CD4-positive, alpha-beta T cell (primary cell): ENCODE measurements around the gene HMGB2. TPM values are rescaled to one million over a fixed set of nuclear protein-coding genes. Genes with fewer than 3 reads are reported as not detected.

Experiments
- ATAC-seq: fragments of 200-7000 bp; cut with Tn5 transposase; one replicate; pipeline ENCODE4 v1.10.0; 2022; ENCODE audit warnings: mild to moderate bottlenecking; ENCODE audit not compliant: poor library complexity
- CTCF ChIA-PET: fragments of 350-600 bp; sonication (Branson Sonifier 250); formaldehyde crosslinking; loops from one replicate; lab custom pipeline; 2021; ENCODE audit warnings: antibody characterized with exemption, inconsistent platforms; lab: Charles Lee
- POLR2A ChIA-PET: fragments of 350-600 bp; sonication (Branson Sonifier 250); formaldehyde crosslinking; loops from one replicate; lab custom pipeline; 2021; ENCODE audit warnings: antibody characterized with exemption, inconsistent platforms; lab: Charles Lee
- DNase-seq, 14 experiments: peaks; one replicate each; pipeline ENCODE4 v3.0.0-alpha.2; 2013 to 2020; ENCODE audit warnings: mixed read lengths in 2 of 14
- H3K27ac ChIP-seq, 2 donors: one replicate each; pipeline versions ENCODE4 v1.5.1 to v1.7.0; 2013; ENCODE audit warnings: low read length in 2 of 2, low read depth in 1 of 2, mild to moderate bottlenecking in 1 of 2
- H3K27me3 ChIP-seq, 2 experiments: 1 replicate in 1 of 2; 2 replicates in 1 of 2; pipeline versions ENCODE4 v1.6.1 to v1.7.0; 2013; ENCODE audit warnings: low read length in 2 of 2, control low read depth in 1 of 2, mild to moderate bottlenecking in 1 of 2, moderate library complexity in 1 of 2; ENCODE audit not compliant: insufficient read depth in 2 of 2, control insufficient read depth in 1 of 2
- H3K36me3 ChIP-seq: one replicate; pipeline ENCODE4 v1.6.1; 2013; ENCODE audit warnings: low read length, control low read depth; ENCODE audit not compliant: insufficient read depth
- H3K4me1 ChIP-seq: one replicate; pipeline ENCODE4 v1.6.1; 2013; ENCODE audit warnings: low read length, control low read depth; ENCODE audit not compliant: insufficient read depth
- H3K4me3 ChIP-seq: one replicate; pipeline ENCODE4 v1.5.1; 2013; ENCODE audit warnings: mild to moderate bottlenecking, low read length, moderate library complexity
- H3K9me3 ChIP-seq, 2 experiments: 1 replicate in 1 of 2; 2 replicates in 1 of 2; pipeline versions ENCODE4 v1.6.1 to v1.7.0; 2013; ENCODE audit warnings: low read length in 2 of 2, mild to moderate bottlenecking in 2 of 2, control low read depth in 1 of 2, moderate library complexity in 1 of 2; ENCODE audit not compliant: control insufficient read depth in 1 of 2, insufficient read depth in 1 of 2
- H3K27ac Mint-ChIP-seq: one replicate; pipeline ENCODE4 v1.8.0; 2020; ENCODE audit warnings: mixed read lengths
- H3K27me3 Mint-ChIP-seq: one replicate; pipeline ENCODE4 v1.8.0; 2021; ENCODE audit warnings: mixed read lengths
- H3K36me3 Mint-ChIP-seq: one replicate; pipeline ENCODE4 v1.8.0; 2021; ENCODE audit warnings: low read depth, mixed read lengths
- H3K4me1 Mint-ChIP-seq: one replicate; pipeline ENCODE4 v1.8.0; 2021; ENCODE audit warnings: low read depth, mixed read lengths
- H3K4me3 Mint-ChIP-seq: one replicate; pipeline ENCODE4 v1.8.0; 2020; ENCODE audit warnings: mild to moderate bottlenecking, mixed read lengths
- H3K9me3 Mint-ChIP-seq: one replicate; pipeline ENCODE4 v1.8.0; 2020; ENCODE audit warnings: mixed read lengths
- intact Hi-C, 2 experiments: fragments of 100-400 bp; cut with DNase I in 1 of 2; cut with micrococcal nuclease in 1 of 2; formaldehyde crosslinking; loops; one replicate each; pipeline versions ENCODE4 v1.15.1 to v1.9.0; 2023 to 2025; cut with DNase I, micrococcal nuclease
- total RNA-seq, 174 experiments: library from RNA in 2 of 174; stranded (reverse) in 2 of 174; gene quantifications; one replicate each; pipeline ENCODE4 v1.2.3 and lab custom pipeline; 2021 to 2026
- TF ChIP-seq, protein P1 (sequence below): fragments of 200-600 bp; IDR thresholded peaks from one replicate; pipeline ENCODE4 v1.8.0; 2022; ENCODE audit warnings: antibody characterized with exemption, mild to moderate bottlenecking

Gene HMGB2
- total RNA-seq, 2 experiments from 2014 or later, result 228 to 232 TPM

DNA sequence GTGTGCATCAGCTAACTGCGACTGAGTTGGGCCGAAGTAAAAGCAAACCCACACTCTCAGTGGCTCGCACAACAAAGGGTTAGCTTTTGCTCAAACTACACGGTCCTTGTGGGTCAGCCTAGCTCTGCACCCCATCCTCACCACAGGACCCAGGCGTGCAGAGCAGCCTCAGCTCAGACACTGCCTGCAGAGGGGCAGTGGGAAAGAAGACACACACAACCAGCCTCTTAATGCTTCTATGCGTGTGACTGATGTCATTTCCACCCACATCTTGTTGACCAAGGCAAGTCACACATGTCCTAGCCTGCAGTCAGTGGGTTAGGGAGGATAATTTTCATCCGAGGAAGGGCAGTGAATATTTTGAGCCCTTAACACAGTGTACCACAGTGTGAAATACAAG, 40.5 kb downstream of the HMGB2 start:
- Mint-ChIP-seq H3K4me1 (peaks cover 12% of the 10 kb centered on the region), H3K27ac (no peak overlapping the region), H3K9me3 (no peaks in the 10 kb centered on the region), H3K4me3 (no peak overlapping the region), H3K27me3 (no peaks in the 10 kb centered on the region), H3K36me3 (peaks cover 27% of the 10 kb centered on the region)
- H3K27me3 ChIP-seq, result no peaks in the 10 kb centered on the region
- TF ChIP-seq, protein P1, sequence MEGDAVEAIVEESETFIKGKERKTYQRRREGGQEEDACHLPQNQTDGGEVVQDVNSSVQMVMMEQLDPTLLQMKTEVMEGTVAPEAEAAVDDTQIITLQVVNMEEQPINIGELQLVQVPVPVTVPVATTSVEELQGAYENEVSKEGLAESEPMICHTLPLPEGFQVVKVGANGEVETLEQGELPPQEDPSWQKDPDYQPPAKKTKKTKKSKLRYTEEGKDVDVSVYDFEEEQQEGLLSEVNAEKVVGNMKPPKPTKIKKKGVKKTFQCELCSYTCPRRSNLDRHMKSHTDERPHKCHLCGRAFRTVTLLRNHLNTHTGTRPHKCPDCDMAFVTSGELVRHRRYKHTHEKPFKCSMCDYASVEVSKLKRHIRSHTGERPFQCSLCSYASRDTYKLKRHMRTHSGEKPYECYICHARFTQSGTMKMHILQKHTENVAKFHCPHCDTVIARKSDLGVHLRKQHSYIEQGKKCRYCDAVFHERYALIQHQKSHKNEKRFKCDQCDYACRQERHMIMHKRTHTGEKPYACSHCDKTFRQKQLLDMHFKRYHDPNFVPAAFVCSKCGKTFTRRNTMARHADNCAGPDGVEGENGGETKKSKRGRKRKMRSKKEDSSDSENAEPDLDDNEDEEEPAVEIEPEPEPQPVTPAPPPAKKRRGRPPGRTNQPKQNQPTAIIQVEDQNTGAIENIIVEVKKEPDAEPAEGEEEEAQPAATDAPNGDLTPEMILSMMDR, result no peak
- H3K4me3 ChIP-seq, result no peak overlapping the region
- ATAC-seq (no peak), DNase-seq (no peak)
- CTCF ChIA-PET, result no interaction called here
- POLR2A ChIA-PET, result no interaction called here
- no peak overlapping the region for H3K27ac ChIP-seq
- intact Hi-C loops, result no loop called here
- H3K9me3 ChIP-seq, result no peaks in the 10 kb centered on the region
- peaks cover 7% of the 10 kb centered on the region for H3K36me3 ChIP-seq
- peaks cover 3% of the 10 kb centered on the region for H3K4me1 ChIP-seq

DNA sequence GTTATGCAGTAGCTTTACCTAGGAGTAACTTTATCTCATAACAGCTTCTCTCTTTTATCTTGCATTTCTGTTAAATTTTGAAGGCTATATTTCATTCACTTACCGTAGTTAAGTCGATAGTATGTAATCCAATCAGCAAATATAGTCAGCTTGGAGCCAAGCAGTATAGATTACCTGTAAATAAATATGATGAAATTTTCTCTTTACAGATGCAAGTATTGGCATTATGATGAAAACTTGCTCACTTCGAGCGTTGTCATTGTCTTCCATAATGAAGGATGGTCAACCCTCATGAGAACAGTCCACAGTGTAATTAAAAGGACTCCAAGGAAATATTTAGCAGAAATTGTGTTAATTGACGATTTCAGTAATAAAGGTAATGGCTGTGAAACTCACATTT, 42.3 kb downstream of the HMGB2 start:
- H3K9me3 Mint-ChIP-seq, result no peaks in the 10 kb centered on the region
- H3K27ac Mint-ChIP-seq, result no peak overlapping the region
- intact Hi-C loops, result no loop called here
- H3K9me3 ChIP-seq, result peaks cover 4 to 8% of the 10 kb centered on the region in 2 experiments
- H3K4me1 Mint-ChIP-seq, result peaks cover 17% of the 10 kb centered on the region
- no peak for ATAC-seq
- POLR2A ChIA-PET, result interaction anchor here (1.2 kb wide), 1 partner anchor 42 kb away, joined by 3 read pairs; the partner anchor contains the start of gene HMGB2
- no peak overlapping the region for H3K4me3 ChIP-seq
- no peaks in the 10 kb centered on the region for H3K27me3 ChIP-seq
- peaks cover 20% of the 10 kb centered on the region for H3K36me3 Mint-ChIP-seq
- CTCF ChIA-PET, result interaction anchor here (1.7 to 3.5 kb wide), 2 partner anchors 10 to 279 kb away, joined by 8 to 11 read pairs; no protein-coding TSS in a partner anchor
- TF ChIP-seq, protein P1, result no peak
- DNase-seq, result no peak
- peaks cover 6% of the 10 kb centered on the region for H3K36me3 ChIP-seq
- H3K4me3 Mint-ChIP-seq, result no peak overlapping the region
- no peaks in the 10 kb centered on the region for H3K27me3 Mint-ChIP-seq
- no peak overlapping the region for H3K27ac ChIP-seq
- peaks cover 3% of the 10 kb centered on the region for H3K4me1 ChIP-seq

DNA sequence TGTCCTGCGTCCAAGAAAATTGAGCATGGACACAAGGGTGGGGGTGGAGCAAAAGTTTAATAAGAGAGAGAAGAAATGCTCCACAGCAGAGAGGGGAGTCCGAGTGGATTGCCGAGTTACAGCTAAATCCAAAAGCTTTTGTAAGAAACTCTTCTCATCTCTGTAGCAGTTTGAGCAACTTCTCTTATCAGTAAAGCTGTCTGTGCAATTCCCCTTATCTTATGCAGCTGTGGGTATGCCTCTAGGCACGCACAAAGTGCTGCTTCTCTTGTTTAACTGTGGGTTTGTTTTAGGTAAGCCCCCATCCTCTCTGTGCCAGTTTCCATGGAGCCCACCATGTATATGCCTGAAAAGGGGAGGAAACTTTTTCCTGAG, 44.8 kb downstream of the HMGB2 start:
- ATAC-seq (no peak), DNase-seq (no peak)
- Mint-ChIP-seq H3K4me3 (peak overlapping the region; percentile 79), H3K27me3 (no peaks in the 10 kb centered on the region), H3K9me3 (no peaks in the 10 kb centered on the region), H3K27ac (no peak overlapping the region), H3K36me3 (peaks cover 26% of the 10 kb centered on the region), H3K4me1 (peaks cover 17% of the 10 kb centered on the region)
- H3K4me1 ChIP-seq, result peaks cover 3% of the 10 kb centered on the region
- ChIA-PET POLR2A (no interaction called here), CTCF (interaction anchor here (3.5 kb wide), 1 partner anchor 12 kb away, joined by 11 read pairs; no protein-coding TSS in a partner anchor)
- peaks cover 8 to 18% of the 10 kb centered on the region in 2 experiments for H3K9me3 ChIP-seq
- no peaks in the 10 kb centered on the region for H3K27me3 ChIP-seq
- peak overlapping the region; percentile 22 for H3K4me3 ChIP-seq
- H3K27ac ChIP-seq, result no peak overlapping the region
- TF ChIP-seq, protein P1, result no peak
- intact Hi-C loops, result no loop called here
- H3K36me3 ChIP-seq, result no peaks in the 10 kb centered on the region
